Pancreas (tissue), 10 donors: ENCODE results near the gene CFAP299. TPM values are rescaled to one million over a fixed set of nuclear protein-coding genes. Genes with fewer than 3 reads are reported as not detected.

ENCODE experiments used
- ATAC-seq, 4 donors: fragments of 200-7000 bp; cut with Tn5 transposase; one replicate each; pipeline versions ENCODE4 v1.8.0 to v1.9.1; 2020; ENCODE audit warnings: mild to moderate bottlenecking in 4 of 4, moderate library complexity in 4 of 4
- DNase-seq, 6 donors: peaks; one replicate each; pipeline ENCODE4 v3.0.0-alpha.2; 2020
- FAIRE-seq: peaks from 2 replicates; lab custom pipeline; 2012; peaks lifted over from hg19 to GRCh38; lab: Jason Lieb, UNC
- H3K27ac ChIP-seq, 4 donors: fragments of 200-600 bp; sonication (generic); 1 replicate in 3 of 4; 2 replicates in 1 of 4; pipeline versions ENCODE4 v1.5.0 to v1.8.0; 2020
- H3K27me3 ChIP-seq, 4 donors: fragments of 200-600 bp; one replicate each; pipeline ENCODE4 v1.8.0; 2021
- H3K36me3 ChIP-seq, 3 donors: fragments of 200-600 bp; sonication (generic) in 1 of 3; one replicate each; pipeline versions ENCODE4 v1.5.0 to v1.8.0; 2020 to 2021
- H3K4me1 ChIP-seq, 3 donors: fragments of 200-600 bp; one replicate each; pipeline ENCODE4 v1.8.0; 2021
- H3K4me3 ChIP-seq, 4 donors: fragments of 200-600 bp; sonication (generic) in 2 of 4; one replicate each; pipeline versions ENCODE4 v1.5.0 to v1.8.0; 2020 to 2021
- H3K9me3 ChIP-seq, 4 donors: fragments of 200-600 bp; one replicate each; pipeline ENCODE4 v1.8.0; 2021
- whole genome bisulfite sequencing, 2 donors: extraction: QIAGEN DNeasy Blood & Tissue Kit; methylation state at CpG; one replicate each; pipeline ENCODE4 v1.1.7; 2013; 5-methylcytosine and 5-hydroxymethylcytosine counted together
- intact Hi-C, 3 donors: fragments of 100-400 bp; cut with DNase I; formaldehyde crosslinking; loops; one replicate each; pipeline versions ENCODE4 v1.11.1 to v1.14.2; 2022
- polyA plus RNA-seq, 2 donors: library from polyadenylated mRNA; stranded (reverse); fragments of 200-250 nt; gene quantifications; one replicate each; pipeline ENCODE4 v1.2.3, GENCODE V29; 2013
- total RNA-seq, 6 donors: library from RNA; stranded (reverse); fragmentation: NEBNext Ultra II Directional in 4 of 6; extraction: Animal tissue kit (Norgen Biotek cat#: 25700) in 4 of 6; gene quantifications; one replicate each; pipeline versions ENCODE4 v1.2.1 to v1.2.4, GENCODE V29; 2021 to 2023
- TF ChIP-seq, protein P1 (sequence below), 4 donors: fragments of 200-600 bp; sonication (generic) in 3 of 4; IDR thresholded peaks; one replicate each; pipeline versions ENCODE4 v1.5.0 to v1.8.0; 2021; ENCODE audit warnings: antibody characterized with exemption in 4 of 4
- donor health status: healthy with polysubstance abuse.
- donor health status: DM: no; HTN: no; CAD: no; lungs with moderate emphysema.
- donor health status: DM: no; HTN: no; CAD: no.
- donor health status: control.
- donor health status: control.
- donor health status: Bipolar disorder and iron deficiency.
- donor health status: DM: yes; HTN: yes; CAD: no.
- donor health status: DM: no; HTN: no; CAD: no.
- donor health status: DM: no; HTN: no; CAD: no.
- donor health status: DM: yes; HTN: yes; CAD: no.

CFAP299 gene
- total and polyA plus RNA-seq, 8 donors: 0.14 TPM; not detected in 7

DNA sequence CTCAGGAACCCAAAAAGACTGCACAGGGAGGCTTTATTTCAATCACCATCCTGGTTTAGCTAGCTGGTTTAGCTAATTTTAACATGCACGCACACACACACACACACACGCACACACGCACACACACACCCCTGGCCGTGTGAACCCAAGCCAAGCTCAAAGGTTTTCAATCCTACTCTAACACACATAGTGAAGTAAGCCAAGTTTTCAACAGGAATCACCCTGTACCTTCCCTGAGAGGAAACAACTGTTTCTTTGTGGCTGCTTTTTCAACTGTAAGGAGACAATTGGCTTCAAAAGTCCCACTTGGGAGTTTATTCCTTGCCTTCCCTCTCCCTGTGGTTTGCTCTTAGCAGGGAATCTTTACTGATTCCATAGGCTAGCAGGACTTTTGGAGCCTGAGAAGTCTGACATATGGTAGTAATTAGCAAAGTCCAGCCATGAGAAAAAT, 596.1 kb downstream of the CFAP299 start:
- Histone ChIP-seq H3K27ac (no peak overlapping the region), H3K4me3 (no peak overlapping the region), H3K4me1 (no peaks in the 10 kb centered on the region), H3K9me3 (no peaks in the 10 kb centered on the region), H3K27me3 (no peaks in the 10 kb centered on the region), H3K36me3 (no peaks in the 10 kb centered on the region)
- FAIRE-seq: no peak
- intact Hi-C loops: no loop called here
- TF ChIP-seq, protein P1, sequence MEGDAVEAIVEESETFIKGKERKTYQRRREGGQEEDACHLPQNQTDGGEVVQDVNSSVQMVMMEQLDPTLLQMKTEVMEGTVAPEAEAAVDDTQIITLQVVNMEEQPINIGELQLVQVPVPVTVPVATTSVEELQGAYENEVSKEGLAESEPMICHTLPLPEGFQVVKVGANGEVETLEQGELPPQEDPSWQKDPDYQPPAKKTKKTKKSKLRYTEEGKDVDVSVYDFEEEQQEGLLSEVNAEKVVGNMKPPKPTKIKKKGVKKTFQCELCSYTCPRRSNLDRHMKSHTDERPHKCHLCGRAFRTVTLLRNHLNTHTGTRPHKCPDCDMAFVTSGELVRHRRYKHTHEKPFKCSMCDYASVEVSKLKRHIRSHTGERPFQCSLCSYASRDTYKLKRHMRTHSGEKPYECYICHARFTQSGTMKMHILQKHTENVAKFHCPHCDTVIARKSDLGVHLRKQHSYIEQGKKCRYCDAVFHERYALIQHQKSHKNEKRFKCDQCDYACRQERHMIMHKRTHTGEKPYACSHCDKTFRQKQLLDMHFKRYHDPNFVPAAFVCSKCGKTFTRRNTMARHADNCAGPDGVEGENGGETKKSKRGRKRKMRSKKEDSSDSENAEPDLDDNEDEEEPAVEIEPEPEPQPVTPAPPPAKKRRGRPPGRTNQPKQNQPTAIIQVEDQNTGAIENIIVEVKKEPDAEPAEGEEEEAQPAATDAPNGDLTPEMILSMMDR (IDR thresholded peaks at IDR 0.05): no peak
- 45 to 54% methylated on average over 4 of the region's 4 CpGs for WGBS, 2 donors
- no peak for DNase-seq
- no peak for ATAC-seq

DNA sequence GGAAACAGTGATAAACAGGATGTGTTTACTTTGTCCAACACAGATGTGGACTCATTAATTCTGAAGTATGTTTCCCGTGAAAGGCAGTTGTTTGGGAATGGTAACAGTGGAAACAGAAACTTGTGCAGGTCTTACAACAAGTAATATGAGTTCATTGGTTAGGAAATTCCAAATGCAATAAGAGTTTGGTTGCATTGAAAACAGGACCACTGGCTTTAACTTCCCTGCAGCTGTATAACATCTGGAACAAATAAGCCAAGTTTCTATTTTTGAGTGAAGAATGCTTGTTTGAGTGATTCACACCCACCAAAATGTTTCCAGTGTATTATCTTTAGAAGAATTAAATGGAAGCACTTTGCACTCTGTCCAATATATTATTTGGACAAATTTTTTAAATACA, 612.6 kb downstream of the CFAP299 start:
- TF ChIP-seq, protein P1 (IDR thresholded peaks at IDR 0.05): no peak
- WGBS, 2 donors: 6 to 11% methylated on average over 1 of the region's 1 CpG
- DNase-seq (no peak), ATAC-seq (no peak), FAIRE-seq (no peak)
- Histone ChIP-seq H3K4me1 (no peaks in the 10 kb centered on the region), H3K9me3 (no peaks in the 10 kb centered on the region), H3K4me3 (no peak overlapping the region), H3K27me3 (no peaks in the 10 kb centered on the region), H3K36me3 (no peaks in the 10 kb centered on the region), H3K27ac (no peak overlapping the region)
- intact Hi-C loops: no loop called here

DNA sequence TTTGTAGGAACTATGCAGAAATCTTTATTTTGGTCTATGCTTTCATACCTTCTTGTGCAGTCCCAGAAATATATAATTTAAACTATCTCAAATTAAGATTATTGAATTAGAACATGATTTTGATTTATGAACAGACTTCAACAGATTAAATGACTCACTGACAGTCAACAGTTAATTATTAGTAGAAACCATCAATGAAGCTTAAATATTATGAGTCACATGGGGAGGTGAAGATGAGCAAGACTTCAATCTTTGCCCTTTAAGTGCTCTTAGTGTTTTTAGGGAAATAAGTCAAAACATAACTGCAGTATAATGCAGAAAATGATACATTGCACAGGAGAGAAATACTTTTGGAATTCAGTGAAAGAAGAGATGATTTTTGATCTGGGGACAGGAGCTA, 613.5 kb downstream of the CFAP299 start:
- intact Hi-C loops: no loop called here
- Histone ChIP-seq H3K27me3 (no peaks in the 10 kb centered on the region), H3K4me3 (no peak overlapping the region), H3K27ac (no peak overlapping the region), H3K4me1 (no peaks in the 10 kb centered on the region), H3K9me3 (no peaks in the 10 kb centered on the region), H3K36me3 (no peaks in the 10 kb centered on the region)
- no peak for FAIRE-seq
- no peak for DNase-seq
- TF ChIP-seq, protein P1 (IDR thresholded peaks at IDR 0.05): no peak
- ATAC-seq: no peak

DNA sequence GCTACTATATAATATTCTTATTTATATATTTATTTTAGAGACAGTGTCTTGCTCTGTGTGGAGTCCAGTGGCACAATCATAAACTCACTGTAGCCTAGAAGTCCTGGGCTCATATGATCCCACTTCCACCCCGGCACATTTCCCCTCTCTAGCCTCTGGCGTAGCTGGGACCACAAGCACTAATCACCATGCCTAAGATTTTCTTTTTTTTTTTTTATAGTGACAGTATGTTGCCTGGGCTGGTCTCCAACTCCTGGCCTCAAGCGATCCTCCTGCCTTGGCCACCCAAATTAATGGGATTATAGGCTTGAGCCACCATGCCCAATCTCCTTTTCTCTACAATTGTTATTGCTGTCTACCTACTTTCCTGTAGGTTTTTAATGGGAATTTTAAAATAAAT, 620.9 kb downstream of the CFAP299 start:
- ATAC-seq: no peak
- intact Hi-C loops: no loop called here

DNA sequence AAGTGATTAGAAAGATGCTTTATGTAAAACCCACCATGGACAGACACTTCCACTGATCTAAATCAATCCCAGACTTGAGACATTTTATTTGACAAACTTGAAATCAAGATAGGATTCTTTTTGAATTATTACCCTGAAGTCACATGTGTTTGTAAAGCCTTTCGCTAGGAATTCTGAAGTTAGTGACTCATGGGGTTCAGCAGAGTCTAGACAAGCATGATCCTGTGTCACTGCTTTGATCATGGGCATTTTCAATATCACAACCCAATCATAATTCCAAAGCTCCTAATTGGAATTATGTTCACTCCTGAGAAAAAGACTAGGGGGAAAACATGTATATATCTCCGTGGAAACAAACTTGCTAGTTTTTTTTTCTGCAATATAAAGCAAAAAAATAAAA, 627.5 kb downstream of the CFAP299 start:
- no peak for ATAC-seq
- TF ChIP-seq, protein P1 (IDR thresholded peaks at IDR 0.05): no peak
- Histone ChIP-seq H3K36me3 (no peaks in the 10 kb centered on the region), H3K4me1 (no peaks in the 10 kb centered on the region), H3K27me3 (no peaks in the 10 kb centered on the region), H3K9me3 (no peaks in the 10 kb centered on the region), H3K27ac (no peak overlapping the region), H3K4me3 (no peak overlapping the region)
- 31 to 35% methylated on average over 2 of the region's 2 CpGs for WGBS, 2 donors
- DNase-seq: no peak
- no peak for FAIRE-seq
- intact Hi-C loops: no loop called here

More for the DNA sequence above, 620.9 kb downstream of the CFAP299 start:
- Histone ChIP-seq H3K27ac (no peak overlapping the region), H3K4me3 (no peak overlapping the region), H3K36me3 (no peaks in the 10 kb centered on the region), H3K27me3 (no peaks in the 10 kb centered on the region), H3K9me3 (no peaks in the 10 kb centered on the region), H3K4me1 (no peaks in the 10 kb centered on the region)
- DNase-seq (no peak), FAIRE-seq (no peak)
- WGBS, 2 donors: 76 to 78% methylated on average over 3 of the region's 3 CpGs
- TF ChIP-seq, protein P1 (IDR thresholded peaks at IDR 0.05): no peak
